Measurements from ENCODE around the gene BNC2. TPM values are rescaled to one million over a fixed set of nuclear protein-coding genes. Genes with fewer than 3 reads are reported as not detected.

BNC2 gene
- total and polyA plus RNA-seq, 5 donors from 2014 or later, result not detected

GRCh38 chr9:16611983-16612382, 258.5 kb downstream of the BNC2 start:
- H3K27me3 Mint-ChIP-seq, result no peaks in the 10 kb centered on the region
- H3K27ac Mint-ChIP-seq, result no peak overlapping the region
- no peak overlapping the region for H3K27ac ChIP-seq (ENCODE audit: insufficient read depth, low read length, poor library complexity, severe bottlenecking)
- H3K9me3 ChIP-seq (ENCODE audit: control insufficient read depth in 2 of 2, low read length in 2 of 2), result peaks cover 0 to 5% of the 10 kb centered on the region in 2 experiments
- H3K4me1 Mint-ChIP-seq, result no peaks in the 10 kb centered on the region
- H3K36me3 Mint-ChIP-seq, result no peaks in the 10 kb centered on the region
- H3K4me1 ChIP-seq (ENCODE audit: control insufficient read depth, insufficient read depth, low read length, poor library complexity, severe bottlenecking), result no peaks in the 10 kb centered on the region
- no peak overlapping the region for H3K4me3 ChIP-seq (ENCODE audit: low read depth, low read length)
- no peaks in the 10 kb centered on the region for H3K36me3 ChIP-seq (ENCODE audit: control insufficient read depth, insufficient read depth, low read length)
- DNase-seq (no peak), ATAC-seq (ENCODE audit: low read depth in 2 of 2) (no peak)
- H3K27me3 ChIP-seq (ENCODE audit: control insufficient read depth, insufficient read depth, low read length), result no peaks in the 10 kb centered on the region
- H3K9me3 Mint-ChIP-seq, result peaks cover 0 to 3% (median 0%) of the 10 kb centered on the region in 7 donors
- no peak overlapping the region for H3K4me3 Mint-ChIP-seq

GRCh38 chr9:16611001-16611400, 259.5 kb downstream of the BNC2 start:
- Histone ChIP-seq H3K36me3 (ENCODE audit: control insufficient read depth, insufficient read depth, low read length) (no peaks in the 10 kb centered on the region), H3K27me3 (ENCODE audit: control insufficient read depth, insufficient read depth, low read length) (no peaks in the 10 kb centered on the region), H3K4me1 (ENCODE audit: control insufficient read depth, insufficient read depth, low read length, poor library complexity, severe bottlenecking) (no peaks in the 10 kb centered on the region), H3K4me3 (ENCODE audit: low read depth, low read length) (no peak overlapping the region), H3K9me3 (ENCODE audit: control insufficient read depth in 2 of 2, low read length in 2 of 2) (peaks cover 0 to 5% of the 10 kb centered on the region in 2 experiments), H3K27ac (ENCODE audit: insufficient read depth, low read length, poor library complexity, severe bottlenecking) (no peak overlapping the region)
- Mint-ChIP-seq H3K27me3 (no peaks in the 10 kb centered on the region), H3K4me3 (no peak overlapping the region), H3K27ac (no peak overlapping the region), H3K9me3 (peaks cover 0 to 3% (median 0%) of the 10 kb centered on the region in 7 donors), H3K36me3 (no peaks in the 10 kb centered on the region), H3K4me1 (no peaks in the 10 kb centered on the region)
- no peak for ATAC-seq (ENCODE audit: low read depth in 2 of 2)
- no peak for DNase-seq

- H3K36me3 Mint-ChIP-seq, result no peaks in the 10 kb centered on the region
Observed at GRCh38 chr9:16610538-16610937, 259.9 kb downstream of the BNC2 start.

GRCh38 chr9:16608906-16609305, 261.6 kb downstream of the BNC2 start:
- H3K4me1 Mint-ChIP-seq, result no peaks in the 10 kb centered on the region
- peaks cover 0 to 4% (median 0%) of the 10 kb centered on the region in 7 donors for H3K9me3 Mint-ChIP-seq
- Histone ChIP-seq H3K4me1 (ENCODE audit: control insufficient read depth, insufficient read depth, low read length, poor library complexity, severe bottlenecking) (no peaks in the 10 kb centered on the region), H3K27ac (ENCODE audit: insufficient read depth, low read length, poor library complexity, severe bottlenecking) (no peak overlapping the region), H3K4me3 (ENCODE audit: low read depth, low read length) (no peak overlapping the region), H3K9me3 (ENCODE audit: control insufficient read depth in 2 of 2, low read length in 2 of 2) (peaks cover 0 to 5% of the 10 kb centered on the region in 2 experiments), H3K27me3 (ENCODE audit: control insufficient read depth, insufficient read depth, low read length) (no peaks in the 10 kb centered on the region), H3K36me3 (ENCODE audit: control insufficient read depth, insufficient read depth, low read length) (no peaks in the 10 kb centered on the region)
- H3K27me3 Mint-ChIP-seq, result no peaks in the 10 kb centered on the region
- H3K36me3 Mint-ChIP-seq, result no peaks in the 10 kb centered on the region
- DNase-seq (no peak), ATAC-seq (ENCODE audit: low read depth in 2 of 2) (no peak)
- H3K27ac Mint-ChIP-seq, result no peak overlapping the region
- no peak overlapping the region for H3K4me3 Mint-ChIP-seq

More at GRCh38 chr9:16610538-16610937, 259.9 kb downstream of the BNC2 start:
- ATAC-seq (ENCODE audit: low read depth in 2 of 2) (no peak), DNase-seq (no peak)
- Mint-ChIP-seq H3K27me3 (no peaks in the 10 kb centered on the region), H3K4me1 (no peaks in the 10 kb centered on the region), H3K9me3 (peaks cover 0 to 3% (median 0%) of the 10 kb centered on the region in 7 donors), H3K27ac (no peak overlapping the region), H3K4me3 (no peak overlapping the region)
- Histone ChIP-seq H3K4me1 (ENCODE audit: control insufficient read depth, insufficient read depth, low read length, poor library complexity, severe bottlenecking) (no peaks in the 10 kb centered on the region), H3K27me3 (ENCODE audit: control insufficient read depth, insufficient read depth, low read length) (no peaks in the 10 kb centered on the region), H3K27ac (ENCODE audit: insufficient read depth, low read length, poor library complexity, severe bottlenecking) (no peak overlapping the region), H3K36me3 (ENCODE audit: control insufficient read depth, insufficient read depth, low read length) (no peaks in the 10 kb centered on the region), H3K4me3 (ENCODE audit: low read depth, low read length) (no peak overlapping the region), H3K9me3 (ENCODE audit: control insufficient read depth in 2 of 2, low read length in 2 of 2) (peaks cover 0 to 5% of the 10 kb centered on the region in 2 experiments)

GRCh38 chr9:16602494-16602893, 268.0 kb downstream of the BNC2 start:
- H3K4me3 ChIP-seq (ENCODE audit: low read depth, low read length), result no peak overlapping the region
- no peak overlapping the region for H3K27ac ChIP-seq (ENCODE audit: insufficient read depth, low read length, poor library complexity, severe bottlenecking)
- Mint-ChIP-seq H3K4me3 (no peak overlapping the region), H3K4me1 (no peaks in the 10 kb centered on the region), H3K27me3 (no peaks in the 10 kb centered on the region), H3K27ac (no peak overlapping the region), H3K9me3 (peaks cover 0 to 4% (median 0%) of the 10 kb centered on the region in 7 donors), H3K36me3 (no peaks in the 10 kb centered on the region)
- no peaks in the 10 kb centered on the region for H3K27me3 ChIP-seq (ENCODE audit: control insufficient read depth, insufficient read depth, low read length)
- H3K9me3 ChIP-seq (ENCODE audit: control insufficient read depth in 2 of 2, low read length in 2 of 2), result no peaks in the 10 kb centered on the region
- ATAC-seq (ENCODE audit: low read depth in 2 of 2), result no peak
- DNase-seq, result no peak
- no peaks in the 10 kb centered on the region for H3K4me1 ChIP-seq (ENCODE audit: control insufficient read depth, insufficient read depth, low read length, poor library complexity, severe bottlenecking)
- no peaks in the 10 kb centered on the region for H3K36me3 ChIP-seq (ENCODE audit: control insufficient read depth, insufficient read depth, low read length)

GRCh38 chr9:16601991-16602390, 268.5 kb downstream of the BNC2 start:
- no peak for DNase-seq
- Mint-ChIP-seq H3K27ac (no peak overlapping the region), H3K9me3 (peaks cover 0 to 4% (median 0%) of the 10 kb centered on the region in 7 donors), H3K27me3 (no peaks in the 10 kb centered on the region), H3K36me3 (no peaks in the 10 kb centered on the region), H3K4me1 (no peaks in the 10 kb centered on the region), H3K4me3 (no peak overlapping the region)
- H3K36me3 ChIP-seq (ENCODE audit: control insufficient read depth, insufficient read depth, low read length), result no peaks in the 10 kb centered on the region
- no peak for ATAC-seq (ENCODE audit: low read depth in 2 of 2)
- H3K9me3 ChIP-seq (ENCODE audit: control insufficient read depth in 2 of 2, low read length in 2 of 2), result no peaks in the 10 kb centered on the region
- no peaks in the 10 kb centered on the region for H3K27me3 ChIP-seq (ENCODE audit: control insufficient read depth, insufficient read depth, low read length)
- H3K4me3 ChIP-seq (ENCODE audit: low read depth, low read length), result no peak overlapping the region
- H3K27ac ChIP-seq (ENCODE audit: insufficient read depth, low read length, poor library complexity, severe bottlenecking), result no peak overlapping the region
- H3K4me1 ChIP-seq (ENCODE audit: control insufficient read depth, insufficient read depth, low read length, poor library complexity, severe bottlenecking), result no peaks in the 10 kb centered on the region

- Mint-ChIP-seq H3K36me3 (no peaks in the 10 kb centered on the region), H3K27me3 (no peaks in the 10 kb centered on the region), H3K4me3 (no peak overlapping the region), H3K27ac (no peak overlapping the region), H3K9me3 (peaks cover 0 to 4% (median 2%) of the 10 kb centered on the region in 7 donors), H3K4me1 (no peaks in the 10 kb centered on the region)
- no peak for DNase-seq
- no peaks in the 10 kb centered on the region for H3K4me1 ChIP-seq (ENCODE audit: control insufficient read depth, insufficient read depth, low read length, poor library complexity, severe bottlenecking)
- no peaks in the 10 kb centered on the region for H3K36me3 ChIP-seq (ENCODE audit: control insufficient read depth, insufficient read depth, low read length)
- no peaks in the 10 kb centered on the region for H3K9me3 ChIP-seq (ENCODE audit: control insufficient read depth in 2 of 2, low read length in 2 of 2)
- no peak overlapping the region for H3K4me3 ChIP-seq (ENCODE audit: low read depth, low read length)
- H3K27ac ChIP-seq (ENCODE audit: insufficient read depth, low read length, poor library complexity, severe bottlenecking), result no peak overlapping the region
- no peaks in the 10 kb centered on the region for H3K27me3 ChIP-seq (ENCODE audit: control insufficient read depth, insufficient read depth, low read length)
- ATAC-seq (ENCODE audit: low read depth in 2 of 2), result no peak
Observed at GRCh38 chr9:16598316-16598715, 272.2 kb downstream of the BNC2 start.

- Histone ChIP-seq H3K9me3 (ENCODE audit: control insufficient read depth in 2 of 2, low read length in 2 of 2) (no peaks in the 10 kb centered on the region), H3K27me3 (ENCODE audit: control insufficient read depth, insufficient read depth, low read length) (no peaks in the 10 kb centered on the region), H3K27ac (ENCODE audit: insufficient read depth, low read length, poor library complexity, severe bottlenecking) (no peak overlapping the region), H3K4me3 (ENCODE audit: low read depth, low read length) (no peak overlapping the region), H3K4me1 (ENCODE audit: control insufficient read depth, insufficient read depth, low read length, poor library complexity, severe bottlenecking) (no peaks in the 10 kb centered on the region), H3K36me3 (ENCODE audit: control insufficient read depth, insufficient read depth, low read length) (no peaks in the 10 kb centered on the region)
- Mint-ChIP-seq H3K4me3 (no peak overlapping the region), H3K9me3 (peaks cover 0 to 4% (median 2%) of the 10 kb centered on the region in 7 donors), H3K36me3 (no peaks in the 10 kb centered on the region), H3K27me3 (no peaks in the 10 kb centered on the region), H3K27ac (no peak overlapping the region), H3K4me1 (no peaks in the 10 kb centered on the region)
- ATAC-seq (ENCODE audit: low read depth in 2 of 2) (no peak), DNase-seq (no peak)
Observed at GRCh38 chr9:16597136-16597535, 273.3 kb downstream of the BNC2 start.
